Left lung (tissue), 10 donors: ENCODE measurements around the gene BRWD1. TPM values are rescaled to one million over a fixed set of nuclear protein-coding genes. Genes with fewer than 3 reads are reported as not detected.

ENCODE experiments used
- ATAC-seq: fragments of 200-7000 bp; cut with Tn5 transposase; one replicate; pipeline ENCODE4 v1.9.1; 2020; ENCODE audit warnings: moderate library complexity
- DNase-seq, 4 donors: peaks; one replicate each; pipeline ENCODE4 v3.0.0-alpha.2; 2013 to 2020
- H3K27ac ChIP-seq, 2 donors: fragments of 200-600 bp; sonication (generic) in 1 of 2; one replicate each; pipeline versions ENCODE4 v1.5.0 to v1.8.0; 2020 to 2021
- H3K27me3 ChIP-seq, 2 donors: fragments of 200-600 bp; sonication (generic) in 1 of 2; one replicate each; pipeline versions ENCODE4 v1.5.0 to v1.8.0; 2020 to 2021
- H3K36me3 ChIP-seq, 2 donors: fragments of 200-600 bp; sonication (generic) in 1 of 2; one replicate each; pipeline versions ENCODE4 v1.5.0 to v1.8.0; 2020 to 2021
- H3K4me1 ChIP-seq, 2 donors: fragments of 200-600 bp; one replicate each; pipeline ENCODE4 v1.8.0; 2021
- H3K4me3 ChIP-seq, 2 donors: fragments of 200-600 bp; sonication (generic) in 1 of 2; one replicate each; pipeline versions ENCODE4 v1.5.0 to v1.8.0; 2020 to 2021; ENCODE audit warnings: mild to moderate bottlenecking in 1 of 2
- H3K9me3 ChIP-seq, 2 donors: fragments of 200-600 bp; sonication (generic) in 1 of 2; one replicate each; pipeline versions ENCODE4 v1.5.0 to v1.8.0; 2020 to 2021
- CTCF ChIP-seq, 2 donors: fragments of 200-600 bp; sonication (generic) in 1 of 2; IDR thresholded peaks; one replicate each; pipeline versions ENCODE4 v1.5.0 to v1.8.0; 2021; ENCODE audit warnings: antibody characterized with exemption in 2 of 2
- intact Hi-C, 2 donors: fragments of 100-400 bp; cut with DNase I; formaldehyde crosslinking; loops; one replicate each; pipeline versions ENCODE4 v1.11.2 to v1.14.2; 2022
- polyA plus RNA-seq, 6 donors: library from polyadenylated mRNA; unstranded; fragments of 120-200 nt; gene quantifications; one replicate each; pipeline ENCODE4 v1.2.1, GENCODE V29; 2013; ENCODE audit not compliant: insufficient read length in 6 of 6
- total RNA-seq, 2 donors: library from RNA; stranded (reverse); fragmentation: NEBNext Ultra II Directional; extraction: Animal tissue kit (Norgen Biotek cat#: 25700); gene quantifications; one replicate each; pipeline ENCODE4 v1.2.1, GENCODE V29; 2021
- donor health status: DM: no; HTN: yes; CAD: no.
- donor health status: DM: no; HTN: no; CAD: no.

BRWD1 gene
- total and polyA plus RNA-seq, 8 donors = 33.0 to 54.3 (median 47.3) TPM

- Histone ChIP-seq H3K36me3 (peaks cover 3 to 24% of the 10 kb centered on the region in 2 donors), H3K4me3 (peak overlapping the region; percentile 86 to 92), H3K4me1 (peaks cover 9 to 24% of the 10 kb centered on the region in 2 donors), H3K27me3 (no peaks in the 10 kb centered on the region), H3K9me3 (no peaks in the 10 kb centered on the region), H3K27ac (peak overlapping the region; percentile 95 to 98)
- DNase-seq = peak in 2 of 4 donors; percentile 9 to 92
- no peak for TF ChIP-seq CTCF (IDR thresholded peaks at IDR 0.05)
- intact Hi-C loops = no loop called here
- peak; percentile 3 for ATAC-seq
Measured at GRCh38 chr21:39313042-39313570, 326 bp downstream of the BRWD1 start.

GRCh38 chr21:39312112-39313041 lies 1.1 kb downstream of the BRWD1 start:
- H3K36me3 ChIP-seq = peaks cover 3 to 24% of the 10 kb centered on the region in 2 donors
- peaks cover 9 to 24% of the 10 kb centered on the region in 2 donors for H3K4me1 ChIP-seq
- H3K9me3 ChIP-seq = no peaks in the 10 kb centered on the region
- ATAC-seq (peak; percentile 90), DNase-seq (peak; percentile 86 to 95 (median 93))
- H3K27ac ChIP-seq = peak overlapping the region; percentile 95 to 98
- intact Hi-C loops = no loop called here
- TF ChIP-seq CTCF (IDR thresholded peaks at IDR 0.05) = no peak
- H3K27me3 ChIP-seq = no peaks in the 10 kb centered on the region
- peak overlapping the region; percentile 86 to 92 for H3K4me3 ChIP-seq

GRCh38 chr21:39311164-39311563 lies 2.3 kb downstream of the BRWD1 start:
- Histone ChIP-seq H3K4me1 (peaks cover 9 to 24% of the 10 kb centered on the region in 2 donors), H3K36me3 (peaks cover 3 to 30% of the 10 kb centered on the region in 2 donors), H3K4me3 (no peak overlapping the region), H3K9me3 (no peaks in the 10 kb centered on the region), H3K27ac (no peak overlapping the region), H3K27me3 (no peaks in the 10 kb centered on the region)
- DNase-seq = no peak
- intact Hi-C loops = no loop called here
- no peak for TF ChIP-seq CTCF (IDR thresholded peaks at IDR 0.05)
- ATAC-seq = no peak

GRCh38 chr21:39307466-39307865 lies 6.0 kb downstream of the BRWD1 start:
- TF ChIP-seq CTCF (IDR thresholded peaks at IDR 0.05) = no peak
- Histone ChIP-seq H3K36me3 (peaks cover 3 to 50% of the 10 kb centered on the region in 2 donors), H3K9me3 (no peaks in the 10 kb centered on the region), H3K4me3 (no peak overlapping the region), H3K27ac (no peak overlapping the region), H3K27me3 (no peaks in the 10 kb centered on the region), H3K4me1 (peaks cover 9 to 17% of the 10 kb centered on the region in 2 donors)
- intact Hi-C loops = no loop called here
- no peak for ATAC-seq
- DNase-seq = no peak

GRCh38 chr21:39300587-39300986 lies 12.8 kb downstream of the BRWD1 start:
- ATAC-seq (no peak), DNase-seq (no peak)
- Histone ChIP-seq H3K27me3 (no peaks in the 10 kb centered on the region), H3K4me1 (peaks cover 0 to 4% of the 10 kb centered on the region in 2 donors), H3K27ac (no peak overlapping the region), H3K4me3 (no peak overlapping the region), H3K36me3 (peaks cover 0 to 72% of the 10 kb centered on the region in 2 donors), H3K9me3 (peaks cover 0 to 7% of the 10 kb centered on the region in 2 donors)
- TF ChIP-seq CTCF (IDR thresholded peaks at IDR 0.05) = no peak
- intact Hi-C loops = no loop called here
